ENCODE measurements around the gene FGB. TPM values are rescaled to one million over a fixed set of nuclear protein-coding genes. Genes with fewer than 3 reads are reported as not detected.

FGB gene
- total RNA-seq, 1 donor from 2014 or later: 2.1 TPM

DNA sequence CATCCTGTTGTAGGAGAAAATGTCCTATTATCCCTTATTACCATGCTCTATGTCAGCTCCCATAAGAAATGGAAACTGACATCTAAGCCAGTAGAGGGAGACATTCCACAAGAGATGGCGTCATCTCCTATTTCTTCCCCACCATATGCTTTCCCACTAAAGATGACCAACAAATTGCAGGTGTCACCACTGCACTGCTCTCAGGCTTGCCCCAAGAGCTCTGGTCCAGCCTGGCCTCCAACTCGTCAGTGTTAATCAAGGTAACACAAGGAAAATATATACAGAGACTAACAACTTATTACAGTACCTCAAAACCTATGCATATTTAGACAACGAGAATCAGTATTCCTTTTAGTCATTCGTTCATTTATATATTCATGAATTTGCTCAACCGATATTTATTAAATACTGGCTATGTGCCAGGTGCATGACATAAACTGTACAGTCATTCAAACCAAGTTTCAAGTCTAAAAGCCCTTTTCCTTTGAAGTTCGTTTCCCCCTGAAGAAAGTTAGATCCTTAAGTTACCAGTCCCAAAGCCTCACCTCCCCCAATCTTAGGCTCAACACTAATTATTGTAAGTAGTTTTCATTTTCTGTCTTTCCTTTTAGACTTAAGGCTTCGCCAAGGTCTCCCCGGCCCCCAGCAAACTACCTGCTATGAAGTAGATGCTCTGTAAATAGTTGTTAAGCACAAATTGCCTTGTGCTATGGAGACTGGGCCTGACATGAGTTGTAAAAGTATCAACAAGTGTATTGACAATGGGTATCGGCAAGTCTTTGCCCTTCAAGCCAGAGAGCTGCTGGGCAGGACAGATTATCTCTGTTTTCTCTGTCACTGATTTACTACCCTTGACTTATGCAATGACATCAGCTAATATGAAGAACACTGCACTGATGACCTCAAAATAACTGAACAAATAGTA is 3.1 kb upstream of the FGB start:
- H3K4me1 Mint-ChIP-seq (ENCODE audit: low read depth): peaks cover 3% of the 10 kb centered on the region
- DNase-seq (ENCODE audit: low spot score): no peak
- peaks cover 28% of the 10 kb centered on the region for H3K27me3 Mint-ChIP-seq (ENCODE audit: low read depth)
- no peak overlapping the region for H3K27ac Mint-ChIP-seq (ENCODE audit: unreplicated experiment)
- no peaks in the 10 kb centered on the region for H3K36me3 Mint-ChIP-seq (ENCODE audit: low read depth)
- H3K9me3 Mint-ChIP-seq (ENCODE audit: low read depth): no peaks in the 10 kb centered on the region
- TF ChIP-seq, protein P1, sequence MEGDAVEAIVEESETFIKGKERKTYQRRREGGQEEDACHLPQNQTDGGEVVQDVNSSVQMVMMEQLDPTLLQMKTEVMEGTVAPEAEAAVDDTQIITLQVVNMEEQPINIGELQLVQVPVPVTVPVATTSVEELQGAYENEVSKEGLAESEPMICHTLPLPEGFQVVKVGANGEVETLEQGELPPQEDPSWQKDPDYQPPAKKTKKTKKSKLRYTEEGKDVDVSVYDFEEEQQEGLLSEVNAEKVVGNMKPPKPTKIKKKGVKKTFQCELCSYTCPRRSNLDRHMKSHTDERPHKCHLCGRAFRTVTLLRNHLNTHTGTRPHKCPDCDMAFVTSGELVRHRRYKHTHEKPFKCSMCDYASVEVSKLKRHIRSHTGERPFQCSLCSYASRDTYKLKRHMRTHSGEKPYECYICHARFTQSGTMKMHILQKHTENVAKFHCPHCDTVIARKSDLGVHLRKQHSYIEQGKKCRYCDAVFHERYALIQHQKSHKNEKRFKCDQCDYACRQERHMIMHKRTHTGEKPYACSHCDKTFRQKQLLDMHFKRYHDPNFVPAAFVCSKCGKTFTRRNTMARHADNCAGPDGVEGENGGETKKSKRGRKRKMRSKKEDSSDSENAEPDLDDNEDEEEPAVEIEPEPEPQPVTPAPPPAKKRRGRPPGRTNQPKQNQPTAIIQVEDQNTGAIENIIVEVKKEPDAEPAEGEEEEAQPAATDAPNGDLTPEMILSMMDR (IDR thresholded peaks at IDR 0.05): peak; percentile 81
- H3K4me3 Mint-ChIP-seq (ENCODE audit: unreplicated experiment): no peak overlapping the region

GRCh38 chr4:154560419-154560801 is 2.4 kb upstream of the FGB start:
- Mint-ChIP-seq H3K4me3 (ENCODE audit: unreplicated experiment) (no peak overlapping the region), H3K27me3 (ENCODE audit: low read depth) (peaks cover 28% of the 10 kb centered on the region), H3K4me1 (ENCODE audit: low read depth) (peaks cover 3% of the 10 kb centered on the region), H3K36me3 (ENCODE audit: low read depth) (no peaks in the 10 kb centered on the region), H3K9me3 (ENCODE audit: low read depth) (no peaks in the 10 kb centered on the region), H3K27ac (ENCODE audit: unreplicated experiment) (no peak overlapping the region)
- DNase-seq (ENCODE audit: low spot score): no peak
- TF ChIP-seq, protein P1 (IDR thresholded peaks at IDR 0.05): no peak

DNA sequence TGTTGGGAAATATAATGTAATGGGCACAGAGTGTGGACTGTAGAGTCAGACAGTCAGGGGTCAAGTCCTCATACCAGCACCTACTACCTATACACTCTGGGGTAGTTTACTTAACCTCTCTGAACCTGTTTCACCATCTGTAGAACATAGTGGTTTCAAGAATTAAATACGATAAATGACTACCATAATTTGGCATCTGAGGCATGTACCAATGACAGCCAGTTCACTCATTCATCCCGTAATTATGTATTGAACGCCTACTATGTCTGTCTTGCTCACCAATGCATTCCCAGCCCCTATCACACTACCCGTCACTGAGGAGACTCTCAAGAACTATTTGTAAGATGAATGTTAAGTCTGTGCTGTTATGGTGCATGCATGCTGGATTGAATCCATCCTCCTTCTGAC is 2.0 kb upstream of the FGB start:
- H3K4me3 Mint-ChIP-seq (ENCODE audit: unreplicated experiment): no peak overlapping the region
- H3K27ac Mint-ChIP-seq (ENCODE audit: unreplicated experiment): no peak overlapping the region
- H3K27me3 Mint-ChIP-seq (ENCODE audit: low read depth): peaks cover 28% of the 10 kb centered on the region
- no peaks in the 10 kb centered on the region for H3K36me3 Mint-ChIP-seq (ENCODE audit: low read depth)
- H3K4me1 Mint-ChIP-seq (ENCODE audit: low read depth): peaks cover 3% of the 10 kb centered on the region
- no peaks in the 10 kb centered on the region for H3K9me3 Mint-ChIP-seq (ENCODE audit: low read depth)
- TF ChIP-seq, protein P1 (IDR thresholded peaks at IDR 0.05): no peak
- DNase-seq (ENCODE audit: low spot score): no peak

- TF ChIP-seq, protein P1 (IDR thresholded peaks at IDR 0.05): no peak
- H3K4me1 Mint-ChIP-seq (ENCODE audit: low read depth): peaks cover 3% of the 10 kb centered on the region
- H3K27me3 Mint-ChIP-seq (ENCODE audit: low read depth): peaks cover 18% of the 10 kb centered on the region
- DNase-seq (ENCODE audit: low spot score): no peak
- no peaks in the 10 kb centered on the region for H3K9me3 Mint-ChIP-seq (ENCODE audit: low read depth)
- no peaks in the 10 kb centered on the region for H3K36me3 Mint-ChIP-seq (ENCODE audit: low read depth)
- no peak overlapping the region for H3K4me3 Mint-ChIP-seq (ENCODE audit: unreplicated experiment)
- no peak overlapping the region for H3K27ac Mint-ChIP-seq (ENCODE audit: unreplicated experiment)
Observed at GRCh38 chr4:154564311-154564710, 1.5 kb downstream of the FGB start.

- no peak overlapping the region for H3K27ac Mint-ChIP-seq (ENCODE audit: unreplicated experiment)
- no peak for DNase-seq (ENCODE audit: low spot score)
Observed at GRCh38 chr4:154565704-154566103, 2.9 kb downstream of the FGB start.

More at GRCh38 chr4:154565704-154566103, 2.9 kb downstream of the FGB start:
- H3K4me1 Mint-ChIP-seq (ENCODE audit: low read depth): peaks cover 3% of the 10 kb centered on the region
- H3K4me3 Mint-ChIP-seq (ENCODE audit: unreplicated experiment): no peak overlapping the region
- H3K27me3 Mint-ChIP-seq (ENCODE audit: low read depth): peaks cover 22% of the 10 kb centered on the region
- TF ChIP-seq, protein P1 (IDR thresholded peaks at IDR 0.05): no peak
- H3K9me3 Mint-ChIP-seq (ENCODE audit: low read depth): no peaks in the 10 kb centered on the region
- no peaks in the 10 kb centered on the region for H3K36me3 Mint-ChIP-seq (ENCODE audit: low read depth)
